IMR-90 (cell line): ENCODE measurements around the gene NEUROG1.

Source experiments
- CHD1 ChIP-seq: IDR thresholded peaks from 2 replicates; pipeline ENCODE4 v1.6.1; 2012; ENCODE audit warnings: low read depth, low read length, improper control_type of control experiment
- FOS ChIP-seq: fragments of 150-350 bp; IDR thresholded peaks from 2 replicates; pipeline ENCODE4 v1.6.1; 2016; ENCODE audit warnings: low read depth, low read length
- MAFK ChIP-seq: IDR thresholded peaks from 2 replicates; pipeline ENCODE4 v1.6.1; 2012; ENCODE audit warnings: low read depth, low read length, improper control_type of control experiment
- NFE2L2 ChIP-seq: fragments of 150-350 bp; IDR thresholded peaks from 2 replicates; pipeline ENCODE4 v1.6.1; 2016; ENCODE audit warnings: low read depth, mild to moderate bottlenecking, low read length
- POLR2A ChIP-seq: IDR thresholded peaks from 2 replicates; pipeline ENCODE4 v1.6.1; 2012; ENCODE audit warnings: mild to moderate bottlenecking, low read depth, low read length
- RCOR1 ChIP-seq: IDR thresholded peaks from 2 replicates; pipeline ENCODE4 v1.6.1; 2012; ENCODE audit warnings: mild to moderate bottlenecking, low read length, improper control_type of control experiment; ENCODE audit not compliant: insufficient replicate concordance
- TF ChIP-seq, protein P1 (sequence below): conservative IDR thresholded peaks from 2 replicates; pipeline ENCODE4 v1.5.1; 2012; ENCODE audit warnings: mild to moderate bottlenecking, low read depth, low read length, improper control_type of control experiment
- TF ChIP-seq, protein P2 (sequence below): fragments of 150-350 bp; IDR thresholded peaks from 2 replicates; pipeline ENCODE4 v1.6.1; 2017; ENCODE audit warnings: mild to moderate bottlenecking, antibody characterized with exemption, low read length, low read depth

DNA sequence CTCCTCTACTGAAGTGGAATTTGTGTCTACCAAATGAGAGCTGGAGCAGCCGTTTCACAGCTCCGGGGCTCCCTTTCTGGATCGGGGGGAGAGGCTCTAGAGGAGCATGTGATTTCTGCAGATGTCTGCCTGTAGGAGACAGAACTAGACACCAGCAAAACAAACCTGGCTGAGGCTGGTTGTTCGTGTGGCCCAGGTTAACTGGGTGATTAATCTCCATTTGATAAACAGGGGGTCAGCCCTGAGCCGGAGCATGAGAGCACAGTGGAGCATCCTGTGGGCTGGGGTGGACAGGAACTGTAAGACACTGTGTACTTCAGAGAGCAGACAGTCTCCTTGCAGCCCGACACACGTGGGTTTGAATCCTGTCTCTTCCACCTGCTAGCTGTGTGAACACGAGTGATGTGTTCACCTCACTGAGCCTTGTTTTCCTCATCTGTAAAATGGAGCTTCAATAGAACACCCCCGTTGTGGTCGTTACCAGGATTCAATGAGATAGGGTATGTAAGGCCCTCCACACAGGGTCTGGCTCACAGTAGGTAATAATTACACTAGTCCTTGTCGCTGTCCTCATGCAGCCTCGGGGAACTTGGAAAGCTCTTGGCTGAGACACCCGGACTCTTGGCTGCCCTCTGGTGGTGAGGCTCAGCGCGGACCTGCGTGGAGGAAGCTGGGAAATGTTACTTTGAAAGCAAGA, 30.1 kb upstream of the NEUROG1 start:
- TF ChIP-seq RCOR1 (no peak), NFE2L2 (no peak), POLR2A (no peak), CHD1 (no peak), FOS (no peak), MAFK (no peak)
- TF ChIP-seq, protein P1, sequence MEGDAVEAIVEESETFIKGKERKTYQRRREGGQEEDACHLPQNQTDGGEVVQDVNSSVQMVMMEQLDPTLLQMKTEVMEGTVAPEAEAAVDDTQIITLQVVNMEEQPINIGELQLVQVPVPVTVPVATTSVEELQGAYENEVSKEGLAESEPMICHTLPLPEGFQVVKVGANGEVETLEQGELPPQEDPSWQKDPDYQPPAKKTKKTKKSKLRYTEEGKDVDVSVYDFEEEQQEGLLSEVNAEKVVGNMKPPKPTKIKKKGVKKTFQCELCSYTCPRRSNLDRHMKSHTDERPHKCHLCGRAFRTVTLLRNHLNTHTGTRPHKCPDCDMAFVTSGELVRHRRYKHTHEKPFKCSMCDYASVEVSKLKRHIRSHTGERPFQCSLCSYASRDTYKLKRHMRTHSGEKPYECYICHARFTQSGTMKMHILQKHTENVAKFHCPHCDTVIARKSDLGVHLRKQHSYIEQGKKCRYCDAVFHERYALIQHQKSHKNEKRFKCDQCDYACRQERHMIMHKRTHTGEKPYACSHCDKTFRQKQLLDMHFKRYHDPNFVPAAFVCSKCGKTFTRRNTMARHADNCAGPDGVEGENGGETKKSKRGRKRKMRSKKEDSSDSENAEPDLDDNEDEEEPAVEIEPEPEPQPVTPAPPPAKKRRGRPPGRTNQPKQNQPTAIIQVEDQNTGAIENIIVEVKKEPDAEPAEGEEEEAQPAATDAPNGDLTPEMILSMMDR = peak; percentile 80
- TF ChIP-seq, protein P2, sequence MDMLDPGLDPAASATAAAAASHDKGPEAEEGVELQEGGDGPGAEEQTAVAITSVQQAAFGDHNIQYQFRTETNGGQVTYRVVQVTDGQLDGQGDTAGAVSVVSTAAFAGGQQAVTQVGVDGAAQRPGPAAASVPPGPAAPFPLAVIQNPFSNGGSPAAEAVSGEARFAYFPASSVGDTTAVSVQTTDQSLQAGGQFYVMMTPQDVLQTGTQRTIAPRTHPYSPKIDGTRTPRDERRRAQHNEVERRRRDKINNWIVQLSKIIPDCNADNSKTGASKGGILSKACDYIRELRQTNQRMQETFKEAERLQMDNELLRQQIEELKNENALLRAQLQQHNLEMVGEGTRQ = no peak
